SKM-1 (cell line): ENCODE results near the gene FRMD6.
"Not testable (repeated sequence)": the region's sequence is repeated elsewhere in the genome, so short reads cannot be mapped to it uniquely, and the experiment has no call there.

Experiments
- DNase-seq: peaks from one replicate; lab custom pipeline; 2025; ENCODE audit not compliant: unreplicated experiment; lab: John Stamatoyannopoulos, UW

FRMD6 gene

DNA sequence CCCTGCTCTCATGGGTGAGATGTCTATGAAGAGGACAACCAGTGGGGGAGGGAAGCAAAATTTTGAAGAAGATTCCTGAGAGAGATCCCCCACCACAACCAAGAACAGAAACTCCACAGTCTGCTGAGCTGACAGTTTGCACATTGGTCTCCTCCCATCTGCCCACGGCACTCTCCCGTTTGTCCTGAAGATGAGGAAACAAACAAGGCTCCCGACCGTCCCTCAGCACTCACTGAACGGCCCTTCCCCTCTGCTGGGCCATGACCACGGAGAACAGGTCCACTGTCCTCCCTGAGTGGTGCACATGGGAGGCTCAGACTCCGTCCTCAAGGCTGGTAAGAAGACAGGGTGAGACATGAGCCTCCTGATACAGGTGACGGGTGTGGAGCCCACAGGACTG lies 114.9 kb downstream of the FRMD6 start:
- DNase-seq, result not testable (repeated sequence)

DNA sequence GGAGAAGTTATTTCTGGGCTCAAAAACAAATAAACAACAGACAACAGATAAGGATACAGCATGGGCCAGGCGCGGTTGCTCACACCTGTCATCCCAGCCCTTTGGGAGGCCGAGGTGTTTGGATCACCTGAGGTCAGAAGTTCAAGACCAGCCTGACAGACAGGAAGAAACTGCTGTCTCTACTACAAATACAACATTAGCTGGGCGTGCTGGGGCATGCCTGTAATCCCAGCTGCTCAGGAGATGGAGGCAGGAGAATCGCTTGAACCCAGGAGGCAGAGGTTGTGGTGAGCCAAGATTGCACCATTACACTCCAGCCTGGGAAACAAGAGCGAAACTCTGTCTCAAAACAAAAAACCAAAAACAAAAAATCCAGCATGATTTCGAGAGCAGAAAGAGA lies 117.6 kb downstream of the FRMD6 start:
- DNase-seq, result not testable (repeated sequence)

DNA sequence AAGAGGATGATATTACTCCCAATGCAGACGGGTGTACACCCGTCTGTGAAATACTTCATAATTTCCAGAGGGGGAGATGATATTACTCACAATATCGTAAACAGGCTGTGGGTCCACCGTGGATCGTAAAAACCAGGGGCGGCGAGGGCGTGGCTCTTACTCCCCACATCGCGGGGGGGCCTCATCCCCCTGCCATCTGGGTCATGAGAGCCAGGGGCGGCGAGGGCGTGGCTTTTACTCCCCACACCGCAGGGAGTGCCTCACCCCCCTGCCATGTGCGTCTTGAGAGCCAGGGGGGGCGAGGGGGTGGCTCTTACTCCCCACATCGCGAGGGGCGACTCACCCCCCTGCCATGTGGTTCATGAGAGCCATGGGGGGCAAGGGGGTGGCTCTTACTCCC lies 122.5 kb downstream of the FRMD6 start:
- no peak for DNase-seq

DNA sequence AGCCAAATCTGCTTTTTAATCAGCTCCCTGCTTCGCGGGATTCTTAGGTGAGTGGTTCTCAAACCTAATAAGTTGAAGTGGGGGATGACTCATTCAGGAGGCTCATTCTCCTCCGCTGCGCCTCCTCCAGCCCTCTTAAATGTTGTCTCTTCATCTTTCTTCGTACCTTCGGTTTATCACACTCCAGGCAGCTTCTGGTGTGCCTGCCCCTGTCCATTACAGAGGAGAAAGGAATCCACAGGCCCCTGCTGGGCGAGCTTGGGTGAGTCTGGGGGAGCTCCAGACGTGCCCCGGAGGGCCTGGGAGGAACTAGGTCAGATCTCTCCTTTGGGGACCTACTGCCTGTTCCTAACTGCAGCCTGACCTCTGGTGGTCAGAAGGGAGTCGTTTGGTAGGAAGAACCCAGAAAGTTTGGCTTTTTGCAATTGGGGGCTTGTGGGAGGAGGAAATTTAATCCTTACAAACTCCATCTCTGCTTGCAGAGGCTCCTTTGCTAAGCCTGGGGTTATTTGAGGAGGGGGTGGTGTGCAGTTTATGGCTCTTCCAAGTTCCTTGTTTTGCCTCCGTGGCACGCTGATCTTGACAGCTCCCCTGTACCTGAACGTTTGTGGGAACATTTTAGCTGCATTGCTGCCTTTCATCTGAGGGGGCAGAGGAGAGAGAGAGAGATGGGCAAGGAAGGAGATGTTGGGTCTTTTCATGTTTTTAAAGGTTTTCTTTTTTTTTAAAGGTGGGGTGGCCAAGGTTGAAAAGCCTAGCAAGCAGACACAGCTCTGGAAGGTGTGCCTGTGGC lies 124.6 kb downstream of the FRMD6 start:
- peak; percentile 1 for DNase-seq

DNA sequence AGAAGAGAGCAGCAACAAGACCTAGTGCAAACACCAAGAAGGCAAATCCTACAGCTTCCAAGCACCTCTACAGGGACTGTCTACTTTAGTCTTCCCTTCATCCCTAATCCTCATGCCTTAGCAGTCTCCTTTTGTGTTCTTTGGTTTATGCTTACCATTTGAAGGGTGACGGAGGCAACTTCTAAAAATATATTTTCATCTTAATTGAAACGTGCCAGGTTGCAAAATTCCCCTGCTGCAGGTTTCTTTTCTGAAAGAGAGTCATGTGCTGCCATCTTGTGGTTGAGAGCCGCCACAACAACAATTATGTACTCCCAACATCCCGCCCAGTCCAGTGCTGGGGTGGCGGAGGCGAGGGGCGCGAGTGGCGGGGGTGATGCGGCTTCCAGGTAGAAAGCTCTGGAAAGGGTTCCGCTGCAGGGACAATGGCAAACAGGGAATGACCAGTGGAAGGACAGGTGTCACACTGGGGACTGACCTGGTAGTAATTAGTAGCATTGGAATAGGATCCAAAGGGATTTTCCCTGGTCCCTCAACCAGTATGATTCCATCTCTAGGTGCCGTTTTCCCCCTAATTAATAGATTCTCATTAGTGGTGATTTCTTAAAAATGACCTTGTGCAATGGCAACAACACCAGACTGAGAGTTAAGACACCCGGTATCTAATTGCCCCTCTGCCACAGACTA lies 128.4 kb downstream of the FRMD6 start:
- DNase-seq, result no peak
